Spleen (tissue), 11 donors: ENCODE measurements around the gene WWTR1. TPM values are rescaled to one million over a fixed set of nuclear protein-coding genes. Genes with fewer than 3 reads are reported as not detected.

ENCODE experiments used
- DNase-seq: peaks from one replicate; pipeline ENCODE4 v3.0.0-alpha.2; 2020
- H3K27ac ChIP-seq, 8 donors: fragments of 200-600 bp; sonication (generic) in 7 of 8; 1 replicate in 4 of 8; 2 replicates in 4 of 8; pipeline versions ENCODE4 v1.5.0 to v1.8.0; 2016 to 2021; ENCODE audit warnings: inconsistent platforms in 4 of 8, mild to moderate bottlenecking in 4 of 8, moderate library complexity in 1 of 8
- H3K27me3 ChIP-seq, 7 donors: fragments of 200-600 bp; sonication (generic) in 6 of 7; replicated peaks in 1 of 7; 1 replicate in 4 of 7; 2 replicates in 3 of 7; pipeline versions ENCODE4 v1.5.0 to v1.8.0; 2016 to 2021; ENCODE audit warnings: inconsistent platforms in 3 of 7, mild to moderate bottlenecking in 1 of 7
- H3K36me3 ChIP-seq, 6 donors: fragments of 200-600 bp; sonication (generic) in 5 of 6; 1 replicate in 4 of 6; 2 replicates in 2 of 6; pipeline versions ENCODE4 v1.5.0 to v1.8.0; 2016 to 2021; ENCODE audit warnings: inconsistent platforms in 2 of 6
- H3K4me1 ChIP-seq, 6 donors: fragments of 200-600 bp; sonication (generic) in 5 of 6; 1 replicate in 3 of 6; 2 replicates in 3 of 6; pipeline versions ENCODE4 v1.5.0 to v1.8.0; 2016 to 2021; ENCODE audit warnings: inconsistent platforms in 3 of 6
- H3K4me3 ChIP-seq, 8 donors: fragments of 200-600 bp; sonication (generic) in 7 of 8; 1 replicate in 4 of 8; 2 replicates in 4 of 8; pipeline versions ENCODE4 v1.5.0 to v1.8.0; 2016 to 2021; ENCODE audit warnings: inconsistent platforms in 4 of 8, mild to moderate bottlenecking in 4 of 8, moderate library complexity in 2 of 8
- H3K9me3 ChIP-seq, 8 donors: fragments of 200-600 bp; sonication (generic) in 7 of 8; 1 replicate in 4 of 8; 2 replicates in 4 of 8; pipeline versions ENCODE4 v1.5.0 to v1.8.0; 2016 to 2021; ENCODE audit warnings: inconsistent platforms in 4 of 8
- POLR2A ChIP-seq, 3 donors: fragments of 450-650 bp; IDR thresholded peaks; one replicate each; pipeline ENCODE4 v1.5.1; 2017; ENCODE audit warnings: antibody characterized with exemption in 3 of 3, mild to moderate bottlenecking in 1 of 3
- POLR2AphosphoS5 ChIP-seq, 3 donors: sonication (generic); formaldehyde crosslinking; IDR thresholded peaks; one replicate each; pipeline ENCODE4 v1.5.1; 2017; ENCODE audit warnings: antibody characterized with exemption in 3 of 3
- WGBS, 5 donors: extraction: QIAGEN DNeasy Blood & Tissue Kit in 3 of 5; methylation state at CpG; one replicate each; pipeline versions ENCODE4 v1.1.5 to v1.1.7; 2013 to 2018; 5-methylcytosine and 5-hydroxymethylcytosine counted together
- intact Hi-C: fragments of 100-400 bp; cut with DNase I; formaldehyde crosslinking; loops from one replicate; pipeline ENCODE4 v1.15.0; 2023; ENCODE audit warnings: low total_unique reads
- polyA plus RNA-seq, 3 donors: library from polyadenylated mRNA; stranded (reverse); fragments of 200-250 nt; gene quantifications; one replicate each; pipeline ENCODE4 v1.2.1, GENCODE V29; 2013
- total RNA-seq, 7 donors: library from RNA; depleted of rRNA in 3 of 7; stranded (reverse); fragments of >200 nt in 3 of 7; fragmentation: NEBNext Ultra II Directional in 4 of 7; extraction: Animal tissue kit (Norgen Biotek cat#: 25700) in 4 of 7; gene quantifications; one replicate each; pipeline versions ENCODE4 v1.1.0 to v1.2.1, GENCODE V29; 2016 to 2021
- TF ChIP-seq, protein P1 (sequence below), 11 experiments: fragments of 200-600 bp in 7 of 11; fragments of 450-650 bp in 4 of 11; sonication (generic) in 4 of 11; IDR thresholded peaks in 8 of 11; conservative IDR thresholded peaks in 3 of 11; 1 replicate in 7 of 11; 2 replicates in 4 of 11; pipeline versions ENCODE4 v1.4.0 to v1.8.0; 2016 to 2021; ENCODE audit warnings: antibody characterized with exemption in 11 of 11, inconsistent platforms in 4 of 11, mild to moderate bottlenecking in 1 of 11
- donor health status: healthy with polysubstance abuse.
- donor health status: DM: no; HTN: no; CAD: no; lungs with moderate emphysema.
- donor health status: DM: no; HTN: no; CAD: no.
- donor health status: Bipolar disorder and iron deficiency.
- donor health status: healthy.
- donor health status: DM: no; HTN: no; CAD: no.
- donor health status: DM: yes; HTN: yes; CAD: no.

WWTR1 gene
- total and polyA plus RNA-seq, 10 donors: 8.4 to 70.6 (median 57.0) TPM

GRCh38 chr3:149552700-149553099 lies 105.1 kb downstream of the WWTR1 start:
- DNase-seq: no peak
- Histone ChIP-seq H3K36me3 (no peaks in the 10 kb centered on the region), H3K27ac (no peak overlapping the region), H3K27me3 (no peaks in the 10 kb centered on the region), H3K9me3 (no peaks in the 10 kb centered on the region), H3K4me3 (no peak overlapping the region), H3K4me1 (peaks cover 5 to 18% (median 13%) of the 10 kb centered on the region in 6 donors)
- WGBS, 5 donors: 76 to 94% (median 79%) methylated on average over 2 of the region's 2 CpGs
- intact Hi-C loops: no loop called here
- TF ChIP-seq, protein P1, sequence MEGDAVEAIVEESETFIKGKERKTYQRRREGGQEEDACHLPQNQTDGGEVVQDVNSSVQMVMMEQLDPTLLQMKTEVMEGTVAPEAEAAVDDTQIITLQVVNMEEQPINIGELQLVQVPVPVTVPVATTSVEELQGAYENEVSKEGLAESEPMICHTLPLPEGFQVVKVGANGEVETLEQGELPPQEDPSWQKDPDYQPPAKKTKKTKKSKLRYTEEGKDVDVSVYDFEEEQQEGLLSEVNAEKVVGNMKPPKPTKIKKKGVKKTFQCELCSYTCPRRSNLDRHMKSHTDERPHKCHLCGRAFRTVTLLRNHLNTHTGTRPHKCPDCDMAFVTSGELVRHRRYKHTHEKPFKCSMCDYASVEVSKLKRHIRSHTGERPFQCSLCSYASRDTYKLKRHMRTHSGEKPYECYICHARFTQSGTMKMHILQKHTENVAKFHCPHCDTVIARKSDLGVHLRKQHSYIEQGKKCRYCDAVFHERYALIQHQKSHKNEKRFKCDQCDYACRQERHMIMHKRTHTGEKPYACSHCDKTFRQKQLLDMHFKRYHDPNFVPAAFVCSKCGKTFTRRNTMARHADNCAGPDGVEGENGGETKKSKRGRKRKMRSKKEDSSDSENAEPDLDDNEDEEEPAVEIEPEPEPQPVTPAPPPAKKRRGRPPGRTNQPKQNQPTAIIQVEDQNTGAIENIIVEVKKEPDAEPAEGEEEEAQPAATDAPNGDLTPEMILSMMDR (IDR thresholded peaks at IDR 0.05 in 8 of 11, conservative IDR thresholded peaks at IDR 0.05 in 3 of 11): no peak
- TF ChIP-seq POLR2A (IDR thresholded peaks at IDR 0.05): no peak
- TF ChIP-seq POLR2AphosphoS5 (IDR thresholded peaks at IDR 0.05): no peak

DNA sequence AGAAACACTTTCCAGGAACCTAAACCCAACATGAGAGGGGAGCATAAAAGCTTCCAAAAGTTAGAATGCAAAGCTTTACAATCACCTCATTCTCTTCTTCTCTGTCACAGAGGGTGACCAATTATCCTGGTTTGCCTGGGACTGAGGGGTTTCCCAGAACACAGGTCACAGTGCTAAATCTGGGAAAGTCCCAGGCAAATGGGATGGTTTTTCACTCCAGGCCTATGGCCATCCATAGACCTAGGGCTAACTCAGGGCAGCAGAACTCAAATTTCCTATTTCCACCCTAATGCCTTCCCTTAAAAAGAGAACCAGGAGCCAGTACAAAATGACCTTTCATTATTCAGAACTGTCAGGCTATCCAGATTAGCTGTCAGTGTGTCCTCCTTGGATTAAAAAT lies 106.3 kb downstream of the WWTR1 start:
- no peak overlapping the region for H3K27ac ChIP-seq
- no peaks in the 10 kb centered on the region for H3K27me3 ChIP-seq
- no peaks in the 10 kb centered on the region for H3K36me3 ChIP-seq
- no peak for DNase-seq
- H3K4me3 ChIP-seq: no peak overlapping the region
- no peaks in the 10 kb centered on the region for H3K9me3 ChIP-seq
- TF ChIP-seq POLR2AphosphoS5 (IDR thresholded peaks at IDR 0.05) (no peak), POLR2A (IDR thresholded peaks at IDR 0.05) (no peak)
- TF ChIP-seq, protein P1 (IDR thresholded peaks at IDR 0.05 in 8 of 11, conservative IDR thresholded peaks at IDR 0.05 in 3 of 11): no peak
- H3K4me1 ChIP-seq: peaks cover 5 to 23% (median 13%) of the 10 kb centered on the region in 6 donors
- intact Hi-C loops: no loop called here

DNA sequence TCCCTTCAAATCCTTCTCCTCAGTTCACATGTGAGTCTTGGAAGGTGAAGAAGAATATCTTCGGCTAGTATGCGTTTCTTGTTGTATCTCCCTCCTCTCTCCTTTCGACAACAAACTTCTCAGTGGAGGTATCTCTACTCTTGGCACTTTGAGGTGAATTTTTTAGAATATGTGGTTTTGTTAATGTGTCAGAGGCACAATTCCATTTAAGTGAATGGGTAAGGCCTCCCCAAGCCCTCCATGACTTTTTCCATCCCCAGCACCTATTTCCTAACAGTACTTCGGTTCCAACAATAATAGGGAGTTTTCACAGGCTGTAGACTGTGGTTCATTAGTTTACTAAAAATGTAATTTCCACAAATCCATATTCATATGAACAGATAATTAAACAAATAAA lies 109.2 kb downstream of the WWTR1 start:
- no peak for DNase-seq
- no peak for TF ChIP-seq POLR2AphosphoS5 (IDR thresholded peaks at IDR 0.05)
- TF ChIP-seq, protein P1 (IDR thresholded peaks at IDR 0.05 in 8 of 11, conservative IDR thresholded peaks at IDR 0.05 in 3 of 11): no peak
- Histone ChIP-seq H3K36me3 (no peaks in the 10 kb centered on the region), H3K27me3 (no peaks in the 10 kb centered on the region), H3K9me3 (no peaks in the 10 kb centered on the region), H3K4me3 (no peak overlapping the region), H3K4me1 (peaks cover 0 to 10% (median 4%) of the 10 kb centered on the region in 6 donors), H3K27ac (peak overlapping the region in 4 of 8 donors; percentile 12 to 43 (median 38))
- intact Hi-C loops: no loop called here
- WGBS, 5 donors: 95 to 99% (median 96%) methylated on average over 4 of the region's 4 CpGs

DNA sequence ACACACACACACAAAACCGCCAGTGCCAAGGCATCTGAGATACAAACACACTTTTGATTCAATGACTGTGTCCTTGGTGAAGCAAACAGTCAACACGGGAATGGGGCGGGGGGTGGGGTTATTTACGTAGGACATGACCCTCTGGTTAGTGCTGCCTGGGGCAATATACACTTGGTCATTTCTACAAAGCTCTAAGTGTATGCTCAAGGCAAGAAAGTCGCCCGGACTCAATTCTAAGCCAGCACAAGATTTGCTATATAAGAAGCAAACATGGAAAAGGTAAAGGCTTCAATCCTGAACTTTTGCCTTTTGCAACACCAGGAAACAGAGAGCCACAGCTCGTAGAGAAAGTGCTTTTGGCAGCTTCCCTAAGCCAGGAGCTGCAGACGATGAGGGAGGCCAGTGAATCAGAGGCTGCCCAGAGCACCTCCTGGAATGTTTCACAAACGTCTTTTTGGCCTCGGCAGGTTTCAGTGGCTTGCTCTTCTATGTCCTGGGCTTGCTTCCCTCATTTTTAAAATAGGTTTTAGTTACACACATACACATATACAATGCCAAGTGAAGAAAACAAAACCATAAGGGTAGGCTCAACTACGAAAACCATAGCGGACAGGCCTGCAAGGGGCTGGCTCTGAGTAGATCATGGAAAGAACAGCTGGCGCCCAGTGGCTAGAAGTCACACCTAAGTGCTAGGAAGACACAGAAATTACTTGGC lies 109.7 kb downstream of the WWTR1 start:
- H3K27ac ChIP-seq: peak overlapping the region in 5 of 8 donors; percentile 12 to 44 (median 42)
- H3K9me3 ChIP-seq: no peaks in the 10 kb centered on the region
- H3K4me1 ChIP-seq: peaks cover 0 to 8% (median 3%) of the 10 kb centered on the region in 6 donors
- H3K27me3 ChIP-seq: no peaks in the 10 kb centered on the region
- DNase-seq: no peak
- TF ChIP-seq POLR2AphosphoS5 (IDR thresholded peaks at IDR 0.05): no peak
- TF ChIP-seq POLR2A (IDR thresholded peaks at IDR 0.05): no peak
- TF ChIP-seq, protein P1 (IDR thresholded peaks at IDR 0.05 in 8 of 11, conservative IDR thresholded peaks at IDR 0.05 in 3 of 11): no peak
- intact Hi-C loops: no loop called here
- no peak overlapping the region for H3K4me3 ChIP-seq
- no peaks in the 10 kb centered on the region for H3K36me3 ChIP-seq
- WGBS, 5 donors: 70 to 82% (median 75%) methylated on average over 13 of the region's 13 CpGs
